ENCODE results near the gene BABAM2.

The BABAM2 gene

GRCh38 chr2:28002181-28002580, 111.7 kb downstream of the BABAM2 start:
- Histone ChIP-seq H2AFZ (ENCODE audit: low read length) (no peak overlapping the region), H3K27ac (ENCODE audit: low read length) (no peak overlapping the region)

GRCh38 chr2:28004086-28004485, 113.6 kb downstream of the BABAM2 start:
- Histone ChIP-seq H3F3A (ENCODE audit: insufficient read depth, low read length) (no peaks in the 10 kb centered on the region), H3K4me3 (ENCODE audit: low read length) (no peak overlapping the region), H3K9ac (ENCODE audit: low read length) (no peak overlapping the region), H3K79me2 (ENCODE audit: low read length) (no peaks in the 10 kb centered on the region), H3K27ac (ENCODE audit: low read length) (peak overlapping the region; percentile 29; the same call in 1 of the 2 replicates), H3K4me2 (ENCODE audit: low read depth, low read length) (peak overlapping the region; percentile 15; the same call in 1 of the 2 replicates), H4K20me1 (ENCODE audit: insufficient read depth, low read length) (no peaks in the 10 kb centered on the region), H2AFZ (ENCODE audit: low read length) (no peak overlapping the region), H3K36me3 (replicated peaks; ENCODE audit: insufficient read depth, low read length) (no peaks in the 10 kb centered on the region), H3K9me3 (replicated peaks; ENCODE audit: insufficient read depth, low read length) (no peaks in the 10 kb centered on the region), H3K27me3 (replicated peaks; ENCODE audit: insufficient read depth, low read length) (no peaks in the 10 kb centered on the region), H3K9me2 (replicated peaks; ENCODE audit: insufficient read depth, low read length) (no peaks in the 10 kb centered on the region), H3K4me1 (ENCODE audit: low read length) (peaks cover 13% of the 10 kb centered on the region; the same call in 1 of the 2 replicates)
- TF ChIP-seq CTCF (IDR thresholded peaks at IDR 0.05; ENCODE audit: low read length) (no peak), EZH2 (optimal IDR thresholded peaks at IDR 0.05; ENCODE audit: low read depth, low read length) (no peak), EZH2phosphoT487 (IDR thresholded peaks at IDR 0.05; ENCODE audit: low read length) (no peak)
- peak; percentile 72 for DNase-seq

More at GRCh38 chr2:28002181-28002580, 111.7 kb downstream of the BABAM2 start:
- no peak overlapping the region for H3K4me3 ChIP-seq (ENCODE audit: low read length)
- no peak overlapping the region for H3K4me2 ChIP-seq (ENCODE audit: low read depth, low read length)
- H3K9me3 ChIP-seq (replicated peaks; ENCODE audit: insufficient read depth, low read length): no peaks in the 10 kb centered on the region
- H3K9ac ChIP-seq (ENCODE audit: low read length): no peak overlapping the region
- H3K79me2 ChIP-seq (ENCODE audit: low read length): no peaks in the 10 kb centered on the region
- TF ChIP-seq CTCF (IDR thresholded peaks at IDR 0.05; ENCODE audit: low read length): no peak
- TF ChIP-seq EZH2 (optimal IDR thresholded peaks at IDR 0.05; ENCODE audit: low read depth, low read length): no peak
- no peak for TF ChIP-seq EZH2phosphoT487 (IDR thresholded peaks at IDR 0.05; ENCODE audit: low read length)
- H3F3A ChIP-seq (ENCODE audit: insufficient read depth, low read length): no peaks in the 10 kb centered on the region
- H3K27me3 ChIP-seq (replicated peaks; ENCODE audit: insufficient read depth, low read length): no peaks in the 10 kb centered on the region
- H3K36me3 ChIP-seq (replicated peaks; ENCODE audit: insufficient read depth, low read length): no peaks in the 10 kb centered on the region
- H4K20me1 ChIP-seq (ENCODE audit: insufficient read depth, low read length): no peaks in the 10 kb centered on the region
- no peaks in the 10 kb centered on the region for H3K9me2 ChIP-seq (replicated peaks; ENCODE audit: insufficient read depth, low read length)
- DNase-seq: no peak
- H3K4me1 ChIP-seq (ENCODE audit: low read length): peaks cover 13% of the 10 kb centered on the region; the same call in 1 of the 2 replicates

DNA sequence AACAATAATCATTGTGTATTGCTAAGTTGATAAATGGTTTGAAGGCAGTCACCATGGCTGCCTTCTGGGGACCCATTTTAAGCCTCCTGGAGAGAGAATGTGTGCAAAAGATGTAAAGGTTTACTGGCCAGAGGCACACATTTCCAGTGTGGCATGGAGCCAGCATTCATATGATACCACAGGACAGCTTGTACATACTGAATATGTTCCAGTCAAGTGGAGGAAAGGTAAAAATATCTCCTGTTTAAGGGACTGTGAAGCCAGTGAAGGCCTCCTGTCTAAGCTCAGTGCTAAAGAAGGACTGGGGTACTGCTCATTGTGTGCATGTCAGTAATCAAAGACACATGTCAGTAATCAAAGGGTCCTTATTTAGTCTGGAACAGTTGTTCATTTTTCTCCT, 119.2 kb downstream of the BABAM2 start:
- H3F3A ChIP-seq (ENCODE audit: insufficient read depth, low read length): no peaks in the 10 kb centered on the region
- no peak overlapping the region for H2AFZ ChIP-seq (ENCODE audit: low read length)
- H3K9me2 ChIP-seq (replicated peaks; ENCODE audit: insufficient read depth, low read length): no peaks in the 10 kb centered on the region
- no peak for DNase-seq
- no peaks in the 10 kb centered on the region for H3K9me3 ChIP-seq (replicated peaks; ENCODE audit: insufficient read depth, low read length)
- no peaks in the 10 kb centered on the region for H3K79me2 ChIP-seq (ENCODE audit: low read length)
- H4K20me1 ChIP-seq (ENCODE audit: insufficient read depth, low read length): no peaks in the 10 kb centered on the region
- H3K36me3 ChIP-seq (replicated peaks; ENCODE audit: insufficient read depth, low read length): no peaks in the 10 kb centered on the region
- H3K4me2 ChIP-seq (ENCODE audit: low read depth, low read length): no peak overlapping the region
- H3K27ac ChIP-seq (ENCODE audit: low read length): no peak overlapping the region
- no peak overlapping the region for H3K9ac ChIP-seq (ENCODE audit: low read length)
- TF ChIP-seq EZH2 (optimal IDR thresholded peaks at IDR 0.05; ENCODE audit: low read depth, low read length) (no peak), CTCF (IDR thresholded peaks at IDR 0.05; ENCODE audit: low read length) (no peak), EZH2phosphoT487 (IDR thresholded peaks at IDR 0.05; ENCODE audit: low read length) (no peak)
- peaks cover 12% of the 10 kb centered on the region for H3K4me1 ChIP-seq (ENCODE audit: low read length)
- no peak overlapping the region for H3K4me3 ChIP-seq (ENCODE audit: low read length)
- H3K27me3 ChIP-seq (replicated peaks; ENCODE audit: insufficient read depth, low read length): no peaks in the 10 kb centered on the region
